NCI-H2196 (cell line): Measurements from ENCODE around the gene CPSF4L.

Experiments
- DNase-seq: peaks from one replicate; lab custom pipeline; 2025; ENCODE audit not compliant: unreplicated experiment; lab: John Stamatoyannopoulos, UW

The CPSF4L gene

DNA sequence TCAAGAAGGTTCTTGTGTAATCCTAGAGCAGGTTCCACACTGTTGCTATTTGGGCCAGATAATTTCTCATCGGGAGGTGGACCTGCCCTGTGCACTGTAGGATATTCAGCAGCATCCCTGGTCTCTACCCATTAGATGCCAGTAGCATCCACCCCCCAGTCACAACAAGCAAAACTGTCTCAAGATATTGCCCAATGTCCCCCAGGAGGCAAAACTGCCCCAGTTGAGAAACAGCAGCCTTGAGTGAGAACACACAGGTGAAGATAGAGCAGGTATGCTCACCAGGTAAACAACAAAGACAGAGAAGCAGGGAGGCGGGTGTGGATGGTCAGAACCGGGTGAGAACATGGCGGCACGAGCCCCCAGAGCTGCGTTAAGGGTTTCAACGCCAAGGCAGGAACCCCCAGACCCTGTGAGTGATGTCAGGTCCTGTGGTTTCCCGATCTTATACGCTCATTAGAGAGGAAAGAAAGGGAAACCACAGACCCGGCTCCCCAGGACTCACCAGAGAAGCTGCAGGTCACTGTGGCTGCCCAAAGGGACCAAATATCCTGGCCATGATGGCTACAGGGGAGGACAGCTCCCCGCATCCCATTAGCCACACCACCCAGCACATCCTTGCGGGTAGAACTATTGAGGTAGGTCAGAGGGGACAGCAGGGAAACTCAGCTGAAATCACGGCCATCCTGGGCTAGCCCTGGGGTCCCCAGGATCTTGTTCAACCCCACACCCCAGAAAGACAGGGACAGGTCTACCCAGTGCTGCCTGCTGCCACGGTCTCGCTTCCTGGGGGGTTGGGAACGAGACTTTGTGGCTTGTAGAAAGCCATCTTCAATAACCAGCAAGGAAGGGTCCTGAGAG, 28.9 kb upstream of the CPSF4L start:
- no peak for DNase-seq

- DNase-seq = no peak
These were observed 28.0 kb upstream of the CPSF4L start for GRCh38 chr17:73289549-73290254.

DNA sequence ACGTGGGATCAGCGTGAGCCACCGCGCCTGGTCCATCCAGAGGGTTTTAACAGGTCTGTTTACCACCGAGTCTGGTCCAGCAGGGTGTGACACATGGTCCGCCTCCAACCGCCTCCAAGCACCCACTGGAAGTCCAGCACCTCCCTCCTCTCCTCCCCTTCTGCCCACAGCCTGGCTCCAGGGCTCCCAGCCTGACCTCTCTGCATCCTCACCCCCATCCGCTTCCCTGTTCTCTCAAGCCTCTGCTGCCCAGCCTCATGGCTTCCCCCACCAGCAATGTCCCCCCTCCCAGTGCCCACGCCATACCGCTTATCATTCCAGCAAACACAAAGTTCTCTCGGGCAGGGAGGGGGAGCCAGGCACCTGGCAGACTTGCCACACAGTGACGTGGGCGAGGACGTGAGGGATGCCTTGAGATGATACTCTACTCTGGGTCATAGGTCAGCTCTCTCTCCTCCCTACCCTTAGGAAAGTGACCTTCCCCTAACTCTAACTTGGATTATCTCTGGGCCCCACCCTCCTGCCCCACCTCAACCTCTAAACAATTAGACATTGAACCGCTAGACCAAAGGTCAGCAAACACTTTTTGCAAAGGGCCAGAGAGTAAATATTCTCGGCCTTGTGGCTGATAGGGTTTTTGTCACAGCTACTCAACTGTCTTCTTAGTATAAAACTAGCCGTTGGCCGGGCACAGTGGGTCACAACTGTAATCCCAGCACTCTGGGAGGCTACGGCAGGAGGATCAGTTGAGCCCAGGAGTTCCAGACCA, 27.0 kb upstream of the CPSF4L start:
- DNase-seq = no peak

GRCh38 chr17:73286863-73287296, 25.2 kb upstream of the CPSF4L start:
- peak; percentile 38 for DNase-seq

GRCh38 chr17:73285916-73286862, 24.5 kb upstream of the CPSF4L start:
- no peak for DNase-seq

- DNase-seq = no peak
These were observed 23.9 kb upstream of the CPSF4L start for GRCh38 chr17:73285603-73285908.

DNA sequence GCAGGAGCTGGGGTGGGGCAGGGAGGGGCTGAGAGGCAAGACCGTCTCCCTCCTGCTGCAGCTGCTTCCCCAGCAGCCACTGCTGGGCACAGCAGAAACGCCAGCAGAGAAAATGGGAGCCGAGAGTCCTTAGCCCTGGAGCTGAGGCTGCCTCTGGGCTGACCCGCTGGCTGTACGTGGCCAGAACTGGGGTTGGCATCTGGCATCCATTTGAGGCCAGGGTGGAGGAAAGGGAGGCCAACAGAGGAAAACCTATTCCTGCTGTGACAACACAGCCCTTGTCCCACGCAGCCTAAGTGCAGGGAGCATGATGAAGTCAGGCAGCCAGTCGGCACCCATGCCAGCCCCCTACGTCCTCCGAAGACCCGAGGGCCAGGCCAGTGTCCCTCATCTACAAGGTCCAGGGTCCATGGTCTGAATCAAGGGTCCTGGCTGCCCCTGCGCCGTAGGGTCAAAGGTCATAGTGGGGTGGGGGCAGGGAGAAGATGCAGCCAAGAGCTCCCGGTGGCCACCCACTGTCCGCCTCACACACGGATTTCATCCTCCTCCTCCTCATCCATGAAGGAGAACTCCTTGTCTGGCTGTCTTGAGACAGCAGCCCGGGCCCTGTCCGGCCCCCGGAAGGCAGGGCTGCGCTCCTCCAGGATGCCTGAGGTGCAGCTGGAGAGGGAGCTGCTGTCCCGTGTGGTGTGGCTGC, 23.4 kb upstream of the CPSF4L start:
- DNase-seq = no peak

- no peak for DNase-seq
These were observed 22.7 kb upstream of the CPSF4L start for GRCh38 chr17:73284354-73284753.

GRCh38 chr17:73283841-73284282, 22.2 kb upstream of the CPSF4L start:
- DNase-seq = no peak

GRCh38 chr17:73283250-73283649, 21.6 kb upstream of the CPSF4L start:
- DNase-seq = no peak

DNA sequence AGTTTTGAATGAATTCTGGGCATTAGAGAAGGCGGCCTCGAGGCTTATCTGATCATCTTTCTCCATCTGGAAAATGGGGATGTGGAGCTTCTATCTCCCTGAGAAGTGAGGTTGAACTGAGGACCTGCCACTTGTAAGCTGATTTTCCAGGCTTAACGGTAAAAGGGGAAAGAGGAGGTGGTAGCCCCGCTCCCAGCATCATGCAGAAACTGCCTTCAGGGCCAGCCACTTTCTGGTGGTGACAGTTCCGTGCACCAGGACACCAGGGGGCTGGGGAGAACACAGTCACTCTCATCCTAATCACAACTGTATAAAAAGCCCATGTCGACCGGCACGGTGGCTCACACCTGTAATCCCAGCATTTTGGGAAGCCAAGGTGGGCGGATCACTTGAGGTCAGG, 20.9 kb upstream of the CPSF4L start:
- no peak for DNase-seq

- no peak for DNase-seq
These were observed 20.2 kb upstream of the CPSF4L start for GRCh38 chr17:73281928-73282327.

- no peak for DNase-seq
These were observed 18.5 kb upstream of the CPSF4L start for GRCh38 chr17:73280191-73280590.

GRCh38 chr17:73279704-73280103, 18.0 kb upstream of the CPSF4L start:
- no peak for DNase-seq

- DNase-seq = peak; percentile 27
These were observed 17.1 kb upstream of the CPSF4L start for GRCh38 chr17:73278465-73279453.

GRCh38 chr17:73278049-73278464, 16.4 kb upstream of the CPSF4L start:
- no peak for DNase-seq

- DNase-seq = no peak
These were observed 12.8 kb upstream of the CPSF4L start for GRCh38 chr17:73274490-73274889.

- no peak for DNase-seq
These were observed 11.2 kb upstream of the CPSF4L start for GRCh38 chr17:73272906-73273218.

DNA sequence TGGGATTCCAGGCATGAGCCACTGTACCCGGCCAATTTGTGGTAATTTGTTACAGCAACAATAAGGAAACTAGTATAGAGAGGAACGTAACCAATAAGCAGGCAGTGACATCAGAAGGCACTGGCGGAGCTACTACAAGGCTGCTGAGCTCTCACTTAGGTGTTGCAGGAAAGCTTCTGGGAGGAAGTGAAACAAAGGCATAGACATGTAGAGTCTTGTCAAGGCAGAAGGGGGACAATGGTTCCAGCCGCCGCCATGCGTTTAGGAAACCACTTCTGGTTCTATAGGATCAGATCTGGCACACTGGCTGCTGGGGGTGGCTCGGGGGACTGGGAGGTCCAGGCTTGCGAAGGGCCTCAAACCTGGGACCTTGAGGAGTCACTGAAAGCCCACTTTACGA, 9.4 kb upstream of the CPSF4L start:
- DNase-seq = no peak
